ENCODE results near the gene ROR2. TPM values are rescaled to one million over a fixed set of nuclear protein-coding genes. Genes with fewer than 3 reads are reported as not detected.

ROR2 gene
- total RNA-seq, 1 donor from 2014 or later = 18.6 TPM

- H3K9me3 Mint-ChIP-seq (ENCODE audit: low read depth) = peaks cover 4% of the 10 kb centered on the region
- peaks cover 5% of the 10 kb centered on the region for H3K4me1 Mint-ChIP-seq (ENCODE audit: low read depth)
- H3K27me3 Mint-ChIP-seq (ENCODE audit: low read depth) = no peaks in the 10 kb centered on the region
- H3K4me3 Mint-ChIP-seq (ENCODE audit: unreplicated experiment) = no peak overlapping the region
- TF ChIP-seq CTCF (IDR thresholded peaks at IDR 0.05) = no peak
- peaks cover 8% of the 10 kb centered on the region for H3K36me3 Mint-ChIP-seq (ENCODE audit: low read depth)
- no peak for DNase-seq (ENCODE audit: low spot score)
- H3K27ac Mint-ChIP-seq (ENCODE audit: unreplicated experiment) = no peak overlapping the region
Measured at GRCh38 chr9:91757782-91758181, 192.2 kb downstream of the ROR2 start.

- Mint-ChIP-seq H3K4me3 (ENCODE audit: unreplicated experiment) (no peak overlapping the region), H3K9me3 (ENCODE audit: low read depth) (no peaks in the 10 kb centered on the region), H3K36me3 (ENCODE audit: low read depth) (peaks cover 6% of the 10 kb centered on the region), H3K27ac (ENCODE audit: unreplicated experiment) (no peak overlapping the region), H3K4me1 (ENCODE audit: low read depth) (peaks cover 14% of the 10 kb centered on the region), H3K27me3 (ENCODE audit: low read depth) (no peaks in the 10 kb centered on the region)
- no peak for DNase-seq (ENCODE audit: low spot score)
- TF ChIP-seq CTCF (IDR thresholded peaks at IDR 0.05) = no peak
Measured at GRCh38 chr9:91756510-91756780, 193.6 kb downstream of the ROR2 start.

GRCh38 chr9:91755761-91756509 lies 194.1 kb downstream of the ROR2 start:
- no peak for DNase-seq (ENCODE audit: low spot score)
- H3K36me3 Mint-ChIP-seq (ENCODE audit: low read depth) = peaks cover 6% of the 10 kb centered on the region
- no peaks in the 10 kb centered on the region for H3K27me3 Mint-ChIP-seq (ENCODE audit: low read depth)
- H3K4me1 Mint-ChIP-seq (ENCODE audit: low read depth) = peaks cover 14% of the 10 kb centered on the region
- H3K27ac Mint-ChIP-seq (ENCODE audit: unreplicated experiment) = no peak overlapping the region
- TF ChIP-seq CTCF (IDR thresholded peaks at IDR 0.05) = no peak
- no peaks in the 10 kb centered on the region for H3K9me3 Mint-ChIP-seq (ENCODE audit: low read depth)
- no peak overlapping the region for H3K4me3 Mint-ChIP-seq (ENCODE audit: unreplicated experiment)

- Mint-ChIP-seq H3K27ac (ENCODE audit: unreplicated experiment) (no peak overlapping the region), H3K4me3 (ENCODE audit: unreplicated experiment) (no peak overlapping the region), H3K36me3 (ENCODE audit: low read depth) (peaks cover 6% of the 10 kb centered on the region), H3K4me1 (ENCODE audit: low read depth) (peaks cover 14% of the 10 kb centered on the region), H3K27me3 (ENCODE audit: low read depth) (no peaks in the 10 kb centered on the region), H3K9me3 (ENCODE audit: low read depth) (no peaks in the 10 kb centered on the region)
- DNase-seq (ENCODE audit: low spot score) = no peak
- TF ChIP-seq CTCF (IDR thresholded peaks at IDR 0.05) = no peak
Measured at GRCh38 chr9:91753711-91754110, 196.3 kb downstream of the ROR2 start.

GRCh38 chr9:91751922-91752321 lies 198.1 kb downstream of the ROR2 start:
- H3K4me3 Mint-ChIP-seq (ENCODE audit: unreplicated experiment) = no peak overlapping the region
- H3K27me3 Mint-ChIP-seq (ENCODE audit: low read depth) = no peaks in the 10 kb centered on the region
- no peak for DNase-seq (ENCODE audit: low spot score)
- peaks cover 12% of the 10 kb centered on the region for H3K4me1 Mint-ChIP-seq (ENCODE audit: low read depth)
- no peaks in the 10 kb centered on the region for H3K9me3 Mint-ChIP-seq (ENCODE audit: low read depth)
- no peak for TF ChIP-seq CTCF (IDR thresholded peaks at IDR 0.05)
- no peak overlapping the region for H3K27ac Mint-ChIP-seq (ENCODE audit: unreplicated experiment)
- peaks cover 4% of the 10 kb centered on the region for H3K36me3 Mint-ChIP-seq (ENCODE audit: low read depth)

Measured in chondrocyte (in vitro differentiated cells).